ENCODE results near the gene ADCY5.

DNA sequence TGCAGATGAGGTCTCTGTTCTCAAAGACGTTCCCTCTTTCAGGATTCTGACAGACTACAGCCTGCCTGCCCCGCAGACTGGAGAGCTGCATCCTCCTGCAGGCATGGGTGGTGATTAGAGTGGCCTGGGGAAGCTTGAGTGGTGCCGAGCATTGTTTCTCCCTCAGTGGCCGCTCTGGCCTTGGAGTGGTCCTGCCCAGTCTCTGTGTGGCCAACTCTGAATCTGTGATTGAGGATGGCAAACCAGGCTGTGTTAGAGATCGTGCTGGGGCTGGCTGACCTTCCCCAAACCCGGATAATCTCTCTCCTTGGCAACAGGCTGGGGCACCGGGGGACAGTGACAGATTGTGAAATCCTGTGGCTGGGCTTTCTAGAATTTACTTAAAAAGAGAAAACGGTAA, 11.0 kb upstream of the ADCY5 start:
- no peak for TF ChIP-seq CTCF (IDR thresholded peaks at IDR 0.05; ENCODE audit: borderline replicate concordance, extremely low read depth, low read length, poor library complexity, severe bottlenecking)
- TF ChIP-seq EZH2 (IDR thresholded peaks at IDR 0.05; ENCODE audit: borderline replicate concordance, low read depth, low read length, severe bottlenecking), result no peak
